Measurements from ENCODE around the gene NHP2.
A peak's percentile ranks its signal among the peaks of the same experiment; 100 is the strongest.

The NHP2 gene

GRCh38 chr5:178176791-178177190 is 23.1 kb upstream of the NHP2 start:
- no peak for DNase-seq (ENCODE audit: low read depth)
- no peak for TF ChIP-seq CTCF (IDR thresholded peaks at IDR 0.05; ENCODE audit: insufficient read depth, low read depth, low read length, missing control alignments)
- no peak overlapping the region for H3K4me3 ChIP-seq (ENCODE audit: low read depth, low read length)

GRCh38 chr5:178174456-178174855 is 20.8 kb upstream of the NHP2 start:
- TF ChIP-seq CTCF (IDR thresholded peaks at IDR 0.05; ENCODE audit: insufficient read depth, low read depth, low read length, missing control alignments): no peak
- no peak overlapping the region for H3K4me3 ChIP-seq (ENCODE audit: low read depth, low read length)
- no peak for DNase-seq (ENCODE audit: low read depth)

GRCh38 chr5:178170455-178170854 is 16.8 kb upstream of the NHP2 start:
- TF ChIP-seq CTCF (IDR thresholded peaks at IDR 0.05; ENCODE audit: insufficient read depth, low read depth, low read length, missing control alignments): no peak
- no peak for DNase-seq (ENCODE audit: low read depth)

GRCh38 chr5:178165581-178165980 is 11.9 kb upstream of the NHP2 start:
- DNase-seq (ENCODE audit: low read depth): no peak
- no peak overlapping the region for H3K4me3 ChIP-seq (ENCODE audit: low read depth, low read length)
- TF ChIP-seq CTCF (IDR thresholded peaks at IDR 0.05; ENCODE audit: insufficient read depth, low read depth, low read length, missing control alignments): no peak

More at GRCh38 chr5:178170455-178170854, 16.8 kb upstream of the NHP2 start:
- H3K4me3 ChIP-seq (ENCODE audit: low read depth, low read length): no peak overlapping the region

GRCh38 chr5:178163772-178164735 is 10.4 kb upstream of the NHP2 start:
- peak; percentile 88 for DNase-seq (ENCODE audit: low read depth)
- TF ChIP-seq CTCF (IDR thresholded peaks at IDR 0.05; ENCODE audit: insufficient read depth, low read depth, low read length, missing control alignments): peak; percentile 100
- no peak overlapping the region for H3K4me3 ChIP-seq (ENCODE audit: low read depth, low read length)

- no peak for TF ChIP-seq CTCF (IDR thresholded peaks at IDR 0.05; ENCODE audit: insufficient read depth, low read depth, low read length, missing control alignments)
- H3K4me3 ChIP-seq (ENCODE audit: low read depth, low read length): no peak overlapping the region
- DNase-seq (ENCODE audit: low read depth): no peak
Observed at GRCh38 chr5:178162481-178162880, 8.8 kb upstream of the NHP2 start.
